NT2/D1 (cell line): Measurements from ENCODE around the gene FAM184B.

ENCODE experiments used
- DNase-seq: peaks from one replicate; pipeline ENCODE4 v3.0.0-alpha.2; 2011; ENCODE audit warnings: low read depth, low spot score
- H3K27me3 ChIP-seq: 2 replicates; pipeline ENCODE4 v1.6.0; 2011; ENCODE audit warnings: mild to moderate bottlenecking; ENCODE audit not compliant: insufficient read length, insufficient read depth
- H3K36me3 ChIP-seq: 2 replicates; pipeline ENCODE4 v1.6.1; 2011; ENCODE audit warnings: mild to moderate bottlenecking, low read length, mixed read lengths; ENCODE audit not compliant: insufficient read depth, insufficient read length
- H3K4me1 ChIP-seq: 2 replicates; pipeline ENCODE4 v1.5.1; 2011; ENCODE audit not compliant: insufficient read depth, insufficient read length
- H3K4me3 ChIP-seq: 2 replicates; pipeline ENCODE4 v1.5.1; 2011; ENCODE audit warnings: low read depth; ENCODE audit not compliant: insufficient read length
- H3K9ac ChIP-seq: 2 replicates; pipeline ENCODE4 v1.6.0; 2011; ENCODE audit warnings: low read depth; ENCODE audit not compliant: insufficient read length
- H3K9me3 ChIP-seq: 2 replicates; pipeline ENCODE4 v1.5.1; 2011; ENCODE audit warnings: mild to moderate bottlenecking, low read length; ENCODE audit not compliant: insufficient read depth
- SUZ12 ChIP-seq: IDR thresholded peaks from 2 replicates; pipeline ENCODE4 v1.6.1; 2011; ENCODE audit not compliant: insufficient read length, insufficient read depth; ENCODE audit errors: extremely low read depth
- YY1 ChIP-seq: IDR thresholded peaks from 2 replicates; pipeline ENCODE4 v1.6.1; 2011; ENCODE audit not compliant: insufficient read length, insufficient read depth
- ZNF274 ChIP-seq: IDR thresholded peaks from 2 replicates; pipeline ENCODE4 v1.6.1; 2011; ENCODE audit warnings: mild to moderate bottlenecking, low read depth, low read length

FAM184B gene

GRCh38 chr4:17635056-17635455, 146.4 kb downstream of the FAM184B start:
- Histone ChIP-seq H3K9me3 (no peaks in the 10 kb centered on the region), H3K36me3 (peaks cover 76% of the 10 kb centered on the region), H3K9ac (no peak overlapping the region), H3K27me3 (no peaks in the 10 kb centered on the region), H3K4me1 (peaks cover 4% of the 10 kb centered on the region), H3K4me3 (no peak overlapping the region)
- DNase-seq = no peak
- no peak for TF ChIP-seq SUZ12
- TF ChIP-seq YY1 = no peak
- no peak for TF ChIP-seq ZNF274

- Histone ChIP-seq H3K4me3 (no peak overlapping the region), H3K9ac (no peak overlapping the region), H3K27me3 (no peaks in the 10 kb centered on the region), H3K4me1 (peaks cover 4% of the 10 kb centered on the region), H3K9me3 (no peaks in the 10 kb centered on the region), H3K36me3 (peaks cover 82% of the 10 kb centered on the region)
- no peak for DNase-seq
- TF ChIP-seq SUZ12 = no peak
- TF ChIP-seq YY1 = no peak
- no peak for TF ChIP-seq ZNF274
Observed at GRCh38 chr4:17633600-17633999, 147.8 kb downstream of the FAM184B start.

GRCh38 chr4:17630228-17630627, 151.2 kb downstream of the FAM184B start:
- TF ChIP-seq ZNF274 (no peak), YY1 (no peak), SUZ12 (no peak)

GRCh38 chr4:17624821-17625220, 156.6 kb downstream of the FAM184B start:
- Histone ChIP-seq H3K36me3 (peaks cover 98% of the 10 kb centered on the region), H3K27me3 (no peaks in the 10 kb centered on the region), H3K4me3 (no peak overlapping the region), H3K9ac (no peak overlapping the region), H3K4me1 (no peaks in the 10 kb centered on the region), H3K9me3 (no peaks in the 10 kb centered on the region)
- TF ChIP-seq YY1 (no peak), ZNF274 (no peak), SUZ12 (no peak)
- DNase-seq = no peak

More at GRCh38 chr4:17630228-17630627, 151.2 kb downstream of the FAM184B start:
- DNase-seq = no peak
- Histone ChIP-seq H3K27me3 (no peaks in the 10 kb centered on the region), H3K36me3 (peaks cover 97% of the 10 kb centered on the region), H3K4me3 (no peak overlapping the region), H3K9ac (no peak overlapping the region), H3K4me1 (no peaks in the 10 kb centered on the region), H3K9me3 (no peaks in the 10 kb centered on the region)

GRCh38 chr4:17623451-17624001, 157.9 kb downstream of the FAM184B start:
- Histone ChIP-seq H3K9me3 (no peaks in the 10 kb centered on the region), H3K9ac (no peak overlapping the region), H3K36me3 (peaks cover 98% of the 10 kb centered on the region), H3K4me1 (no peaks in the 10 kb centered on the region), H3K27me3 (no peaks in the 10 kb centered on the region), H3K4me3 (no peak overlapping the region)
- TF ChIP-seq YY1 (no peak), SUZ12 (no peak), ZNF274 (no peak)
- no peak for DNase-seq

GRCh38 chr4:17619416-17620105, 161.9 kb downstream of the FAM184B start:
- H3K4me1 ChIP-seq = no peaks in the 10 kb centered on the region
- no peak overlapping the region for H3K4me3 ChIP-seq
- TF ChIP-seq SUZ12 = no peak
- H3K9ac ChIP-seq = no peak overlapping the region
- H3K36me3 ChIP-seq = peaks cover 88% of the 10 kb centered on the region
- H3K27me3 ChIP-seq = no peaks in the 10 kb centered on the region
- no peak for DNase-seq
- H3K9me3 ChIP-seq = no peaks in the 10 kb centered on the region

- DNase-seq = no peak
- H3K4me3 ChIP-seq = no peak overlapping the region
- H3K27me3 ChIP-seq = no peaks in the 10 kb centered on the region
- no peaks in the 10 kb centered on the region for H3K9me3 ChIP-seq
- H3K36me3 ChIP-seq = peaks cover 82% of the 10 kb centered on the region
- TF ChIP-seq YY1 = no peak
- TF ChIP-seq ZNF274 = no peak
- no peaks in the 10 kb centered on the region for H3K4me1 ChIP-seq
- H3K9ac ChIP-seq = no peak overlapping the region
Observed at GRCh38 chr4:17618926-17619325, 162.5 kb downstream of the FAM184B start.
